CD4-positive, alpha-beta T cell treated with Interleukin-17A for 1 hour (primary cell): Measurements from ENCODE around the gene RAB24.

Experiments
- DNase-seq: peaks from one replicate; pipeline ENCODE4 v3.0.0-alpha.2; 2020

RAB24 gene

DNA sequence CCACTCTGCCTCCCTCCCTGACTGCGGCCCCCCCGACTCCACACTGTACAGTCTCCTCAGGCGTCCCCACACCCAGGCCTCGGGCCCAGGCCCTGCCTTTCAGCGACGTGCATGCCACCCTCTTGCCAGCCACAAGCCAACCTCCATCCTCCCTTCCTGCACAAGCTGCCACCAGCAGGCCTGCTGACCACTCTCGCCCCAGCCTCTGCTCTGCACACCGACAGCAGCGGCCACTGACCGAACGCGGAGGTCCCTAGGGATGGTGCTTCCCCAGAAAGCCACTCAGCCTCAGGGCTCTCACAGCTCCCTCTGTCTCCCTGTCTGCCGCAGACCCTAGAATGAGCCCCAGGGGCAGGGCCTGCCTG, 29.4 kb upstream of the RAB24 start:
- DNase-seq, result no peak

DNA sequence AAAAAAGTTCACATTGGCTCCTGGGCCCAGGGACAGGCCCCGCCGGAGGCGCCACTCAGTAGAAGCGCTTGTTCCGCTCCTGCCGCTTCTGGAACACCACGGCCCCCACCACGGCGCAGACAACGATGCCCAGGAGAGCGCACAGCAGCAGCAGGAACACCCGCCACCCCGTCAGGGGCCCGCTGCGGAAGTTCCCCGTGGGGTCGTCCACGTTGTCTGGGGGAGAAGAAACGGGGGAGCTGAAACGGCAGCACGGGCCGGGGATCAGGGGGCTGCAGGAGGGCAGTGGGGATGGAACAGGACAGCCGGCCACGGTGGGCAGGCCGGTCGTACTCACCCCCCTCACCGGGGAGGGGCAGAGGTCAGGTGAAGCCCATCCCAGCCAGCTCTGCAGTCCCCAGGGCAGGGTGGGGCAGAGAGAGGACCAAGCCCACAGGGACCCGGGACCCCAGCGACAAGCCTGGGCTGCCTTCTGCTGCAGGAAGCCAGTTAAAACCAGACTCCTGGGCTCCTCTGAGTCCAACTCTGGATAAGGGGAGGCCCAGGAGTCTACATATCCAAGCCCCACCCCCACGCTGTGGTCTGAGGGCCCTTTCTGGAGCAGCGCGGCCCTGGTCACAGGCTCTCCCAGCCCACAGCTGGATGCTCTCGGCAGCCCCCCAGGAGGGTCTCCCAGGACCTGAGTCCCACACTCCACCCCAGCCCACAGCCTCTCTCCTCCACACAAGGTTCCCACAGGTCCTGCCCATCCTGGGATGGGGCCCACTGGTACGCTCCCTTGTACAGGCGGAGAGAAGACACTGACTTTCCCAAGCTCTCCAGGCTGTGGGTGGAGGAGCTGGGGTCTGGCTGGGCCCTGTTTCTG, 28.7 kb upstream of the RAB24 start:
- DNase-seq, result no peak

DNA sequence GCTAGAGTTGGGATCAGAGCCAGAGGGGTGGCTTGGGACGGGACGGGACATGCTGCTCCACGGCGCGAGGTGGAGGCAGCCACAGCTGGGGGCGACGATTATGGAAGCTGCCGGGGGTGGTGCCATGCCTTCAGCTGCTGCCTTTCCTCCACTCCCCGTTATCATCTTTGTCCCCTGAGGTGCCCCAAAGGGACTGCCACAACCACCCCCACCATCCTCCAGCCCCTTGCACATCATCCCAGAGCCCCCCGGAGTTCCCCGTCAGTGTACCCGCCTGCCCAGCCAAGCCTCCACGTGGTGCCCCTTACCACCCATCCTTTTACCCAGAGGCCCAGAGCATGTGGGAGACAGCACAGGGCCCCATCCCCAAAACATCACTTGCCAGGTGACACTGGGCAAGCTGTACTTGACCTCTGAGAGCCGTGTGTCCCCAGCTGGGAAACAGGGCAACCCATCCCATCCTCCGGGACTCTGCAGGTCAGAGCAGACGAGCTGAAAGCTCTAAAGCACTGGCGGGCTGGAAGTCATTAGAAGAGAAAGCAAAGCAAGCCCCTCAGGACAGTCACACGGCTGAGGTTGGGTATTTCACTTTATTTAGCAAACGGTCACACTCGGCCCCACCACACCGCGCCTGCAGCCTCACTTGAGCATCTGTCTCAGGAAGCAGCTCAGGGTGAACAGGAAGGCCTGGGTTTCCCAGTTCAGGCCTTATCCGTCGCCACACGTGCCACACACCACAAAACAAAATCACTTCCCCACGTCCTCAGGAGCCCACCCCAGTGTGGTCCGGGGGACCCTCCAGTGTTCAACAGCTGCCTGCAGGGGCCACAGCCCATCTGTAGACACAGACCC, 27.7 kb upstream of the RAB24 start:
- no peak for DNase-seq

DNA sequence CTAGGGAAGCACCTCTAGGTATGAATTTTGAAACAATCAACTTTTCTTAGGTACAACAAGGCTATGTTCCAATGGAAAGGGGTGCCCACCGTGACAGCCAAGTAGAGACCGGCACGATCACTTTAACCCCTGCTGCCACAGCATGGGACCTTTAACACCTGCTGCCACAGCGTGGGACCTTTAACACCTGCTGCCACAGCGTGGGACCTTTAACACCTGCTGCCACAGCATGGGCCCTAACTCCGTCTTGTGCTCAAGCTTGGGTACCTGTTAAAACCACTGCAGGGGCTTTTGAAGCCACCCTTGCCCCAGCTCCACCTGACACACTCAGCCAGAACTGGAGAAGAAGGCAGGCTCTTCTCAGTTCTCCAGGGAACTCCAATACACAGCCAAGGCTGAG, 26.4 kb upstream of the RAB24 start:
- DNase-seq, result no peak

DNA sequence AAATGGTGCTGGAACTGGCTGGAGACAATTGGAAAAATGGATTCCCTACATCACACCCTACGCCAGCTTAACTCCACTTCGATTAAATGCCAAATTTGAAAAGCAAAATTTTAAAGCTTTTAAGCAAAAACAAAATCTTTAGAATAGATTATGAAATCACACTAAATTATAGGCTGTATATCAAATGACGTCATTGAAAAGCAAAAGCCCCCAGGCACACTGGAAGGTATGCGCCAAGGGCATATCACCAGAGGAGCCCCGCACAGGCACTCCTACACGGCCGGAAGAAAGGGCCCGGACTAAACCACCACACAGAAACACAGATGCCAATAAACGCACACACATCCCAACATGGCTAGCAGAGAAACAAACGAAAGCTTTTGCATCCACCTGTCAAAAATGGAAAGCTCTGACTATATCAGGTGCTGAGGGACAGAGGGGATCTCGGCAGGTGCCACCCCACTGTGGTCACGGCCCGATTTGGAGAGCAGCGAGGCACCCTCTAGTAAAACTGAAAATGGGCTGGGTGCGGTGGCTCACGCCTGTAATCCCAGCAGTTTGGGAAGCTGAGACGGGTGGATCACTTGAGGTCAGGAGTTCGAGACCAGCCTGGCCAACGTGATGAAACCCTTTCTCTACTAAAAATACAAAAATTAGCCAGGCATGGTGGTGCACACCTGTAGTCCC, 25.2 kb upstream of the RAB24 start:
- no peak for DNase-seq

DNA sequence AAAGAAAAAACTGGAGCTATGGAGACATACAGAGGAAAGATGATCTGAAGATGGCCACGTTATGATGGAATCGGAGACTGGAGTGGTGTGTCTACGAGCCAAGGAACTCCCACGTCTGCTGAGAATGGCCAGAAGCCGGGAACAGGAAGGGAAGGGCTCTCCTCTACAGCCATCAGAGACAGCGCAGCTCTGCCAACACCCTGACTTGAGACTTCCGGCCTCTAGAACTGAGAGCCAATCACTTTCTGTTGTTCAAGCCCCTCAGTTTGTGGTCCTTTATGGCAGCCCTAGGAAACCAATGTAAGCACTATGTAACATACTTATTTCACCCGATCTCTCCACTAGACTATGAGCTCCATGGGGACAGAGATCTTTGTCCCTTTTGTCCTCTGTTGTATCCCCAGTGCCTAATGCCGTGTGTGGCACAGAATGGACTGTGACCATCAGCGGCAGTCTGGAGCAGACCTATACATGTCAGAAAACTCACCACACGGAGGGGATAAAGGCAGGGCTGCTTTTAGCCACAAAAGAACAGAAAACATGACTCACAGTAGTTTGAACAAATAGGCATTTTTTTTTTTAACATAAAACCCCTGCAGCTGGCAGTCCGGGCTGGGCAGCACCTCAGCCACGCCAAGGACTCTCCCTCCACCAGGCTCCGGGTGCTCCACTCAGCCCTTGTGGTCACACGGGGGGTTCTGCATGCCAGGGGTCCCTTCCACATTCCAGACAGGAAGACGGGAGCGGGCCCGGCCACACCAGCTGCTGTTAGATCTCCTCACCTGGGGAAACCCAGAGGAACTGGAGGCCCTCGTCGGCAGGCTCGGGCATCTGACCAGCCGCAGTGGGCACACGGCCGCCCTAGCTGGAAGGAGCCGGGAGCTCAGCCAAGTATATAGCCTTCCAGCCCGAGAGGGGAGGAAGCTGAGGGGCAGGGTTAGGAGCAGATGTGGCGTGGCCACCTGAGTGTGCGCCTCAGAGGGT, 24.3 kb upstream of the RAB24 start:
- peak; percentile 39 for DNase-seq

DNA sequence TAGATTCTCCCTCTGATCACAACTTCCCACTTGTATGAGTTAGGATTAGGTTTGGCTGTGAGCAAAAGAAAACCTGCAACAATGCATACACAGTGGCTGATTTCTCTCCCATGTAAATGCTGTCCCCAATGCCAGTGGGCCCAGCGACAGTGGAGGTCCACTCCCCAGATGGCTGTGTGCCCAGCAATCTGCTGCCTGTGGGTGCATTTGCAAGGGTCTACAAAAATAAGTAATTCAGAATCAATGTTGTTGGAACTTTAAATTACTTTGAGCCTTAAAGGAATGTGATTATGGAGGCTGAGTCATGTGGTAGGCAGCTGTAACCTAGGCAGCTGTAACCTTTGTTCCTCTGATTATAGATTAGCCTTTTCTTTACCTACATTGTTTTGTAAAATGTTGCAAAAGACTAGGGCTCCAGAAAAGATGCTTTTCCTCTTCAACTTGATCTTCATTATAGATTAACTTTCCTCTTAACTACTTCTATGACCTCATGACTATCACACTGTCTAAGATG, 22.4 kb upstream of the RAB24 start:
- DNase-seq, result no peak

DNA sequence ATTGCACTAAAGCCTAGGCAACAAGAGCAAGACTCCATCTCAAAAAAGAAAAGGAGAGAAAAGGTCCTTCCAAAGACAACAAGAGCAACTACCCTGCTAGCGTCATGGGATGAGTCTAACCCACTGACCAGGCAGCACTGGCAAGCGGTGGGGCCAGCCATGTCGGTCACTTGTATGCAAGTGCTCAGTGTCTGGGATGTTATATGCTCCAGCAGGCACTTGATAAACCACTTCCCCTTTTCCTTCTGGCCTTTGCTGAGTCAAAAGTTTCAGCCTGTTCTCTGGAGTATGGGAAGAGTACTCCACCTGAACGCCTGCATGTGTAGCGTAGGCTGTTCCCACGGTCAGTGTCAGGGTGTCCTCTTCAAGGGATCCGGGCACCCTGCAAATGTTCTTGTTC, 17.4 kb upstream of the RAB24 start:
- no peak for DNase-seq

DNA sequence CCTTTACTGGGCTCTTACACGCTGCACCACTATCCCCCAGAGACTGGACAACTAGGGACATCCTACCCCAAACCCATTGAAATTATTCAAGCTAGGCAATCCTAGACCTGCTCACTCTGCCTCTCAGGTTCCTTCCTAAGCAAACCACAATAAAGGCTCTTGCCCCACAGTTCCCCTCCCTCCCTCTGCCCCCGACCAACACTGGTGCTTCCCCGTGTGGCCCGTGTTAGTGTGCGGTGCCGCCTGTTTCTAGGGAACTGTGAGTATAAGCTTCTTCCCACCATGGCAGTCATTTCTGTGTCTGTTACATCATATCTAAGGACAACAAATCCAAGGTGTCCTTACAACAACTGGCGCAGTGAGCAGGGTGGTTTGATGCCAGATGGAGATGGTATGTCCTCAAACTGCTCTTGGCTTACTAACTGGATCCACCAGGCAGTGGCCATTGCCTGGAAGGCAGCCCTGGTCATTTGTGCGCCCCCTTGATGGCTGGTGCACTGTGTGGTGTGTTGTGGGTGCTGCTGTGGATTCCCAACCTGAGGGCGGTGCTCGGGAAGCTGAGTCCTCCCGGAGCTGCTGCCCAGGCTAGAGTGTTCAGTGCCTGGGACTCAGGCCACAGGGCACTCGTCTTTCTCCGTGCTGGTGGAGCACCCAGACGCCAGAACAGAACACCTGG, 16.5 kb upstream of the RAB24 start:
- no peak for DNase-seq

DNA sequence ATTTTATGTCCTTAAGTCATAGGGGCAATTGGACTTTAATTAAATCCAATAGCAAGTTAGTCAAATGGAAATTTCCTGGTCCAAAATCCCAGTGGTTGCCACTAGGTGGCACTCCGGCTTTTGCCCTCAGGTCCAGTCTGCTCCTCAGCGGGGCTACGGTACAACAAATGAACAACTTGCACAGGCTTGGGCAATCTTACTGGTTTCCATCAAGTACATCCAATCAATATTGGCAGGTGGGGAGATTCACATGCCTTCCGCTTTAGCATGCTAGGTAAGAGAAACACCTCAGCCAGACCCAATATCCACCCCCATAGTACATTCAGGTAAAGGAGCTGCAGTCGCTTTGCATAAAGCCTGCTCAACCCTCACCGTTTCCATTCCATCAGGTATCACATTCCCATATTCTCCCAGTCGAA, 14.4 kb upstream of the RAB24 start:
- DNase-seq, result peak; percentile 82

DNA sequence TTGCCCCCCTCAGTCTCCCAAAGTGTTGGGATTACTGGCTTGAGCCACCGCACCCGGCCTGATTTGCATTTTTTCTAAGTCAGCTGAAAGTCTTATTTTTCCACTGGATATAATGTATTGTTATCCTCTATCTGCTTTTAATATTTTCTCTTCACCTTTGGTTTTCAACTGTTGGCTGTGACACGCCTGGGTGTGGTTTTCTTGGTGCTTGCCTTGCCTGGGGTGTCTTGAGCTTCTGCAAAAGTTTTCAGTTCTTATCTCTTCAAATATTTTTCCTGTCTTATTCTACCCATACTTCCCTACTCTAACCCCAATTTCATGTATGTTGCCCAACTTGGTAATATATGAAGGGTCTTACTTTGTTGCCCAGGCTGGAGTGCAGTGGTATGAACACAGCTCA, 12.5 kb upstream of the RAB24 start:
- no peak for DNase-seq

DNA sequence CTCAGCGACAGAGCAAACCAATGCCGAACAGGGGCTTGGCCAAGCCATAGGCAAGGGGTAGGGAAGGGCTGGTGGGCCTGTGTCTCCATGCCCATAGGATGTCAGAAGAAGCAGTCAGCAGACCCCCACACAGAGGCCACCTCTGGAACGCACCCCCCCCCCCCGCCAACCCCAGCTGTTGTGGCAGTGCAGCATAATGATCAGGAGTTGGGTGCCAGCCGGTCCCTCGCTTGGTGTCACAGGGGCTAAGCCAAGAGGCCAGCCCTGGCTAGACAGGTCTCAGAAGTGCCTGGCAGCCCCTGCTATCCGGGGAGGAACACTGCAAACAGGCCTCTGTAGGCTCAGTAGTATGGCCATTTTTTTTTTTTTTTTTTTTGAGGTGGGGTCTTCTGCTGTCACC, 11.9 kb upstream of the RAB24 start:
- no peak for DNase-seq

DNA sequence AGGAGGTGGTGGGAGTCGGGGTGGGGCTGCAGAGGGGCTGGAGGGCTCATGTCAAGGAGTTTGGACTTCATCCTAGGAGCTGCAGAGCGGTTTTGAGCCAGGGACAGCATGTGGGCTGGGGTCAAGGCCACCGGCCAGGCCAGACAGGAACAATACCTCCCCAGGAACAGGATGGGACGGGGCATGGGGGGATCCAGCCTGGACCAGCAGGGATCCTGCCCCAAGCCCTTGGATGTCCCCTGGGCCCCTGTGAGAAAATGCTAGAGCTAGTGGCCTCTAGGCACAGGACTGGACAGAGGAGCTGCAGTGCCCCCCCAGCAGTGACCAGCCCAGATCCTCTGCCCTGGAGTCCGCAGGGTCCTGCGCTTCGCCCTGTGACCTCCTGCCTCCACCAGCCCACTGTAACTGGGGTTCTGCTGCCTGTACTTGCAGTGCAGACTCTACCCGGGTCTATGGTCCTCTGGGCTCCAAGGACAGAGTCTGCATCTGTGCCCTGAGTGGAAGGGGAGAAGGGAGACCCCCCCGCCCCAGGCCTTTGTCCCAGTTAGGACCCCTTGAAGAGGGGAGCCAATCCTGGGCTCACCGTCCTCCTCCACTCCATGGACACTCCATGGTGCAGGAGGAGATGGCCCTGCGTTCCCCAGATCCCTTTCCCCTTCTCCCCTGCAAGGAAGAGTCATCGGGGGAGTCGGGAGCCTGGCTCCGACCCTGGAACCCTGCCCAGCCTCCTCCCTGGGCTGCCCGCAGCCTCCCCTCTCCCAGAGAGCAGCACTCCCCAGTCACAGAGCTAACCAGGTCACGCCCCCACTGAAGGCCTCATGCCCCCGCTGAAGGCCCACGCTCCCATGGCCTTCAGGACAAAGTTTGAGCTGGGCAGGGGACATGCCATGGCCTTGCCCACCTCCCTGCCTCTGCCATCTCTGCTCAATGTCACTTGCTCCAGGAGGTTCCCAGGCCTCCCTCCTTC, 11.1 kb upstream of the RAB24 start:
- no peak for DNase-seq

DNA sequence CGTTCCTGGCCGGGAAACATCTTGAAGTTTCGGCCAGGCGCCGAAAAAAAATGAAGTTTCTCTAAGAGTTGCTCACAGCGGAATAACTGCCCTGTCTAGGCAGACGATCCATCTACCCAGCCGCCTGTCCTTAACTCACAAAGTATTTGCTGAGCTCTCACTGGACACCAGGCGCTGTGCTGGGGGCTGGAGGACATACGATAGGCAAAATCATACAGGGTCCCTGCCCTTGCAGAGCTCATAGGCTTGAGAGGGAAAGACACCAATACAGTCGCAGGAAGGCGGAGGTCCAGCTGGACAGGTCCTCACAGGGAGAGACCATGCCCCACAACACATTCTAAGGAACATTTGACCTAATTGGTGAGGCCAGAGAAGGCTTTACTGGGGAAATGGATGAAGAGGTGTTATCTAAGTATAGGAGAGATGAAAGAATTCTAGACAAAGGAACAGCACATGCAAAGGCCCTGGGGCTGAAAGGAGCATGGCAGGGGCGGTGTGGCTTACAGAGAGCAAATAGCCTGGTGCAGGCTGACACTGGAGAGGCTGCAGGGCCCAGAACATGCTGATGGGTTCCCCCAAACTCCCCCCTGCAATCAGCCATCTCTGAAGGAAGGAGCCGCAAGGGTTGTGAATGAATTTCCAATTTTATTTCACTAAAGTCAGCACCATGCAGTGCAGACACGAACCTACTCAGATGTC, 10.2 kb upstream of the RAB24 start:
- no peak for DNase-seq

DNA sequence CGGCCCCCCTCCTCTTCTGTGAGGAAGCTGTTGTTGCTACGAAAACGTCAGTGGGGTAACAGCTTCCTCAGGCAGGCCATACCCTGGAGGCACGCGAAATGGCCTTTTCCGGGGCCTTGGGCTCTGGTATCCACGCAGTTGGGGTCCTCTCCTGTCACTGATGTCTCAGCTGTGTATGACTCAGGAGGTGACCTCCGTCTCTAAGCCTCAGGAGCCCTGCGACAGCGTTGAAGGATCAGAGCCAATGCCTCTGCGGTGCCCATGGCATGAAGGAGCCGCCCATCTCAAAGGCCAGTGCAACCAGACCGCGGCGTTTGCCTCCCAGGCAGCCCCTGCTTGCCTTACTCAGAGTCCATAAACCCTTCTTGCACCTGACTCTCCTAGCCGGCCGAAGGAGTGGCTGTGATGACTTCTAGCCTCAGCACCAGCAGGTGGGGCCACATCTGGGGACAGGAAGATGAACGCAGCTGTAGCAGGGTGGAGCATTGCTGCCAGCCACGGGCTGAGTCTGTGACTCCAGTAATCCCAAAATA, 9.2 kb upstream of the RAB24 start:
- no peak for DNase-seq

DNA sequence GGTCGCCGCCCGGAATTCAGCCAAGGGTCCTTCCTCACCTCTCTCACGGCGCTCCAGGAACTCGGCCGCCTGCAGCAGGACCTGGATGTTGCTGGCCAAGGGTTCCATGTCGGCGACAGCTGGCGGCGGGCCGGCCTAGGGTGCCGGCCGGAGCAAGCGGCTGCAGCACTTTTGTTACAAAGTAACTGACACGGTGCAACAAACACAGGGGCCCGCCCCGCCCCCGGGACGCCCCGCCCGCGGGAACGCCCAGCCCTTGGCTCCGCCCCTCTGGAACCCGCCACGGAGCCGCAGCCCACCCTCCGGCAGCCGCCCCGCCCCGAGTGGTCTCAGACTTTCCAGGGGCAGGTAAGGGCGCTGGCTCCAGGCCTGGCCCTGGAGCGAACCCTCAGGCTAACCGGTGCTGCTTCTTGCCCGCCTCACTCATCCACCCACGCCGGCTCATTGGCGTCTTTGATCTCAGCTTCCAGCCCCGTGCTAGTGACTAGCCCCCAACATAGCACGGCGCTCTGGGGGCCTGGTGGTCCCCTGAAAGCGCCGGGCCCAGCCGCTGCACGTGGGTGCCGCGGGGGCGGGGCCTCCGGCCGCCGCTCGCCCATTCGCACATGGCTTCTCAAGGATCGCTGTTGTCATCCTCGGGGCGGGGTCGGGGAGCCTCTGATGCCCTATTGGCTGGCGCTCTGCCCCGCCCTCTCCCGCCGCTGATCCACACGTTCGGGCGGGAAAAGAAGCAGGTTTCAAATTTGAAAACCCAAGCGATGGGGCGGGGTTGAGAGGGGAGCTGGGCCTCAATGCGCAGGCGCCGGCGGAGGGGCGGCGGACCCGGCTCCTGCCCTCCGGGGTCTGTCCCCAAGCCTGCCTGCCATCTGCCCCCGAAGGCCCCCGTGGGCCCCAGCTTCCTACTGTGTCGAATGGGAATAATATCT, 8.5 kb upstream of the RAB24 start, which contains the start of gene MXD3:
Gene MXD3, minus strand, starts transcription at position 176 of the 926 bp plus-strand sequence. Its CDS starts 68 bp downstream, at position 108.
- peak; percentile 96 for DNase-seq

DNA sequence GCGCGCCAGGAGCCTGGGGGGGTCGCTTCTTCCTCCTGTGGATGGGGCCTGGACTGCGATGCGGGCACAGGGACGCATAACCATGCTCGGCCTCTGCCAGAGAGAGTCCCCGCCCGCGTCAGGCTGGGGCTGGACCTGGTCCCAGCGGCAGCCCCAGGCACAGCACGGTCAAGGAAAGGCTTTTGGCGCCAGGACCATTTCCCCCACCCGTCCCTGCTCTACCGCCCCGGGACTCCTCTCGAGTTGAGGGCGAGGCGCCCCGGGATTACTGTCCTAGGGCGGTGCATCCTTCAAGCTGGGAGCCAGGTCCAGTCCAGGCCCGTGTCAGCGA, 7.8 kb upstream of the RAB24 start:
- no peak for DNase-seq

DNA sequence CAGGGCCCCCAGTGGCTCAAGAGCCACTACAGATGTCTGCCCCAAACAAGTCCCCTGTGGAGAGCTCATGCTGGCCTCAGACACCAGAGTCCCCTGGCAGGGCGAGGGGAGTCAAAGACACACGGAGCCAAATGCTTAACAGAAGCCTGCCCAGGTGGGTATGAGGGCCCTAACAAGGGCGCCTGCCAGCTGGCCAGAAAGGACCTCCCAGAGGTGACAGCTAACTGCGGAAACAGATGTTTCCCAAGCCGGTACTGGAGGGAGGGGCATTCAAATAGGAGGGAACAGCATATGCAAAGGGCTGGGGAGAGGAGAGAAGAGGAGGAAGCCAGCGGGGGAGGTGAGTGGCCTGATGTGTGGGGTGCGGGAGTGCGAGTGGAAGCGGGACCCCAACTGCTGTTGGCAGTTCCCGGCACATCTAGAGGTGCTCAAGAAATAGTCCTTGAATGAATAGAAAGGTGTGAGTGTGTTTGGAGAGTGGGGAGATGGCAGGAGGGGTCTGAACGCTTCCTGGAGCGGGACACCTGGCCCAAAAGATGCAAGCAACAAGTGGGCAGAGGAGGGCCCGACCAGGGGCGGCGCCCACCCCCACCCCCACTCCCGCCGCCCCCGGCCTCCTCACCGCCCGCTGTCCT, 7.4 kb upstream of the RAB24 start:
- no peak for DNase-seq
